ENCODE data around the gene OBSCN. TPM values are rescaled to one million over a fixed set of nuclear protein-coding genes. Genes with fewer than 3 reads are reported as not detected.

The OBSCN gene
- total and polyA plus RNA-seq, 4 donors = 0.54 to 5.6 (median 2.7) TPM

DNA sequence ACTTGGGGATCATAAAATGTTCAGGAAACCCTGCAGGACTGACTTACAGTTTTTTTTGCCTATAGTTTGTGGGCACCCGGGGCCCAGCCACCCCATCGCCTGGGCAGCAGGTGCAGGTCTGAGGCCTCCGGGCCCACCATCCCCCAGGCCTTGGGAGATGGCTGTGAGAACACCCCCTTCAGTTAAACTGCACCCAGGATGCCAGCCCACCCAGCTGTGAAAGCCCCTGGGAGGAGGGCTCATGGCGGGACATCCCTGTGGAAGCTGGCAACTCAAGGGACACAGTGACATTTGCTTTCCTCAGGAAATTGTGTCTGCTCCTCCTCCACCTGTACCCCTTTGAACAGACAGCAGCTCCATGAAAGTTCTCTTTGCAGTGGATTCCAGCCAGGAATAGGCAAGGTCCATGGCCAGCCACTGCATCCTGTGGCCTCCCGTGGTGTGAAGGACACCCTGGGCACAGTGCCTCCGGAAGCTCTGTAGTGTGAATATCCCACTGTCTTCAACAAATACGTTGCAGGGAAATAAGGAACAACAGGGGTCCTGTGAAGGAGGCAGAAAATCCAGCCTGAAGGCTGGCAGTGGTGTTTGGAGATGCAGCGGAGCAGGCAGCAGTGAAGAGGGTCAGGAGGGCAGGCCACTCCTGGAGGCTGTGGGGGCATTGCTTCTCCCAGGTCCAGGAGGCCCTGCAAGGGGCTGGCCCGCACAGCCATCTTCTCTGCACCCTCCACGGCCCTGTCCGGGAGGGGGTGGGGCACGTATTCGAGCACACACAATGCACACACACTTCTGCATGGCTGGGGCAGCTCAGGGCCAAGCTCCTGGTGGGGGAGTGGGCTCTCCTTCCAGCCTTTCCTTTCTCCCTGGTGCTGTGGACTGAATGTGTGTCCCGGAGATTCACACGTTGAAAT, 2.1 kb upstream of the OBSCN start:
- Histone ChIP-seq H3K4me1 (ENCODE audit: control insufficient read depth in 4 of 4, insufficient read depth in 4 of 4, low read length in 3 of 4) (no peaks in the 10 kb centered on the region), H3K27me3 (ENCODE audit: control insufficient read depth in 4 of 4, insufficient read depth in 4 of 4, low read length in 3 of 4) (no peaks in the 10 kb centered on the region), H3K27ac (ENCODE audit: low read depth in 1 of 2, low read length in 2 of 2) (no peak overlapping the region), H3K36me3 (ENCODE audit: control insufficient read depth in 4 of 4, insufficient read depth in 3 of 4, low read depth in 1 of 4, low read length in 3 of 4) (no peaks in the 10 kb centered on the region), H3K4me3 (ENCODE audit: low read depth in 1 of 3, low read length in 3 of 3) (no peak overlapping the region), H3K9ac (ENCODE audit: low read depth in 1 of 2, low read length in 2 of 2) (no peak overlapping the region), H3K9me3 (ENCODE audit: control insufficient read depth in 4 of 4, low read length in 3 of 4) (no peaks in the 10 kb centered on the region)
- WGBS = 44% methylated on average over 15 of the region's 15 CpGs
- TF ChIP-seq, protein P1, sequence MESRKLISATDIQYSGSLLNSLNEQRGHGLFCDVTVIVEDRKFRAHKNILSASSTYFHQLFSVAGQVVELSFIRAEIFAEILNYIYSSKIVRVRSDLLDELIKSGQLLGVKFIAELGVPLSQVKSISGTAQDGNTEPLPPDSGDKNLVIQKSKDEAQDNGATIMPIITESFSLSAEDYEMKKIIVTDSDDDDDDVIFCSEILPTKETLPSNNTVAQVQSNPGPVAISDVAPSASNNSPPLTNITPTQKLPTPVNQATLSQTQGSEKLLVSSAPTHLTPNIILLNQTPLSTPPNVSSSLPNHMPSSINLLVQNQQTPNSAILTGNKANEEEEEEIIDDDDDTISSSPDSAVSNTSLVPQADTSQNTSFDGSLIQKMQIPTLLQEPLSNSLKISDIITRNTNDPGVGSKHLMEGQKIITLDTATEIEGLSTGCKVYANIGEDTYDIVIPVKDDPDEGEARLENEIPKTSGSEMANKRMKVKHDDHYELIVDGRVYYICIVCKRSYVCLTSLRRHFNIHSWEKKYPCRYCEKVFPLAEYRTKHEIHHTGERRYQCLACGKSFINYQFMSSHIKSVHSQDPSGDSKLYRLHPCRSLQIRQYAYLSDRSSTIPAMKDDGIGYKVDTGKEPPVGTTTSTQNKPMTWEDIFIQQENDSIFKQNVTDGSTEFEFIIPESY (IDR thresholded peaks at IDR 0.05) = no peak
- TF ChIP-seq, protein P2, sequence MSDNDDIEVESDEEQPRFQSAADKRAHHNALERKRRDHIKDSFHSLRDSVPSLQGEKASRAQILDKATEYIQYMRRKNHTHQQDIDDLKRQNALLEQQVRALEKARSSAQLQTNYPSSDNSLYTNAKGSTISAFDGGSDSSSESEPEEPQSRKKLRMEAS (IDR thresholded peaks at IDR 0.05) = no peak
- TF ChIP-seq EGR1 (IDR thresholded peaks at IDR 0.05; ENCODE audit: low read depth in 2 of 2) (no peak), FOXA1 (IDR thresholded peaks at IDR 0.05) (no peak), NR2F2 (IDR thresholded peaks at IDR 0.05) (no peak), SP1 (IDR thresholded peaks at IDR 0.05) (no peak), HNF4G (IDR thresholded peaks at IDR 0.05) (no peak), FOXA2 (IDR thresholded peaks at IDR 0.05) (no peak), TAF1 (conservative IDR thresholded peaks at IDR 0.05) (no peak), HNF4A (conservative IDR thresholded peaks at IDR 0.05) (no peak), RXRA (IDR thresholded peaks at IDR 0.05) (no peak), RAD21 (IDR thresholded peaks at IDR 0.05) (no peak), GABPA (IDR thresholded peaks at IDR 0.05 in 1 of 2, conservative IDR thresholded peaks at IDR 0.05 in 1 of 2) (no peak), JUND (IDR thresholded peaks at IDR 0.05) (no peak)
- TF ChIP-seq, protein P3, sequence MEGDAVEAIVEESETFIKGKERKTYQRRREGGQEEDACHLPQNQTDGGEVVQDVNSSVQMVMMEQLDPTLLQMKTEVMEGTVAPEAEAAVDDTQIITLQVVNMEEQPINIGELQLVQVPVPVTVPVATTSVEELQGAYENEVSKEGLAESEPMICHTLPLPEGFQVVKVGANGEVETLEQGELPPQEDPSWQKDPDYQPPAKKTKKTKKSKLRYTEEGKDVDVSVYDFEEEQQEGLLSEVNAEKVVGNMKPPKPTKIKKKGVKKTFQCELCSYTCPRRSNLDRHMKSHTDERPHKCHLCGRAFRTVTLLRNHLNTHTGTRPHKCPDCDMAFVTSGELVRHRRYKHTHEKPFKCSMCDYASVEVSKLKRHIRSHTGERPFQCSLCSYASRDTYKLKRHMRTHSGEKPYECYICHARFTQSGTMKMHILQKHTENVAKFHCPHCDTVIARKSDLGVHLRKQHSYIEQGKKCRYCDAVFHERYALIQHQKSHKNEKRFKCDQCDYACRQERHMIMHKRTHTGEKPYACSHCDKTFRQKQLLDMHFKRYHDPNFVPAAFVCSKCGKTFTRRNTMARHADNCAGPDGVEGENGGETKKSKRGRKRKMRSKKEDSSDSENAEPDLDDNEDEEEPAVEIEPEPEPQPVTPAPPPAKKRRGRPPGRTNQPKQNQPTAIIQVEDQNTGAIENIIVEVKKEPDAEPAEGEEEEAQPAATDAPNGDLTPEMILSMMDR (IDR thresholded peaks at IDR 0.05; ENCODE audit: low read depth, low read length, missing input control) = no peak
- TF ChIP-seq, protein P4, sequence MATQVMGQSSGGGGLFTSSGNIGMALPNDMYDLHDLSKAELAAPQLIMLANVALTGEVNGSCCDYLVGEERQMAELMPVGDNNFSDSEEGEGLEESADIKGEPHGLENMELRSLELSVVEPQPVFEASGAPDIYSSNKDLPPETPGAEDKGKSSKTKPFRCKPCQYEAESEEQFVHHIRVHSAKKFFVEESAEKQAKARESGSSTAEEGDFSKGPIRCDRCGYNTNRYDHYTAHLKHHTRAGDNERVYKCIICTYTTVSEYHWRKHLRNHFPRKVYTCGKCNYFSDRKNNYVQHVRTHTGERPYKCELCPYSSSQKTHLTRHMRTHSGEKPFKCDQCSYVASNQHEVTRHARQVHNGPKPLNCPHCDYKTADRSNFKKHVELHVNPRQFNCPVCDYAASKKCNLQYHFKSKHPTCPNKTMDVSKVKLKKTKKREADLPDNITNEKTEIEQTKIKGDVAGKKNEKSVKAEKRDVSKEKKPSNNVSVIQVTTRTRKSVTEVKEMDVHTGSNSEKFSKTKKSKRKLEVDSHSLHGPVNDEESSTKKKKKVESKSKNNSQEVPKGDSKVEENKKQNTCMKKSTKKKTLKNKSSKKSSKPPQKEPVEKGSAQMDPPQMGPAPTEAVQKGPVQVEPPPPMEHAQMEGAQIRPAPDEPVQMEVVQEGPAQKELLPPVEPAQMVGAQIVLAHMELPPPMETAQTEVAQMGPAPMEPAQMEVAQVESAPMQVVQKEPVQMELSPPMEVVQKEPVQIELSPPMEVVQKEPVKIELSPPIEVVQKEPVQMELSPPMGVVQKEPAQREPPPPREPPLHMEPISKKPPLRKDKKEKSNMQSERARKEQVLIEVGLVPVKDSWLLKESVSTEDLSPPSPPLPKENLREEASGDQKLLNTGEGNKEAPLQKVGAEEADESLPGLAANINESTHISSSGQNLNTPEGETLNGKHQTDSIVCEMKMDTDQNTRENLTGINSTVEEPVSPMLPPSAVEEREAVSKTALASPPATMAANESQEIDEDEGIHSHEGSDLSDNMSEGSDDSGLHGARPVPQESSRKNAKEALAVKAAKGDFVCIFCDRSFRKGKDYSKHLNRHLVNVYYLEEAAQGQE (IDR thresholded peaks at IDR 0.05) = no peak
- DNase-seq (ENCODE audit: low spot score) = no peak
